HEK293T (cell line): ENCODE results near the gene HAP1.

Source experiments
- ARNT ChIP-seq: fragments of 450-650 bp; IDR thresholded peaks from 2 replicates; pipeline ENCODE4 v1.6.1; 2017; ENCODE audit warnings: mild to moderate bottlenecking
- ELF4 ChIP-seq: fragments of 450-650 bp; IDR thresholded peaks from 2 replicates; pipeline ENCODE4 v1.6.1; 2017; ENCODE audit warnings: antibody characterized with exemption
- FOXA1 ChIP-seq: fragments of 450-650 bp; IDR thresholded peaks from 2 replicates; pipeline ENCODE4 v1.6.1; 2016; ENCODE audit warnings: mild to moderate bottlenecking
- FOXK2 ChIP-seq: fragments of 450-650 bp; IDR thresholded peaks from 2 replicates; pipeline ENCODE4 v1.6.1; 2016; ENCODE audit warnings: mild to moderate bottlenecking
- FOXM1 ChIP-seq: fragments of 450-650 bp; IDR thresholded peaks from 2 replicates; pipeline ENCODE4 v1.6.1; 2017; ENCODE audit warnings: mild to moderate bottlenecking, borderline replicate concordance
- HDGF ChIP-seq: fragments of 450-650 bp; IDR thresholded peaks from 2 replicates; pipeline ENCODE4 v1.6.1; 2017; ENCODE audit warnings: antibody characterized with exemption, borderline replicate concordance
- L3MBTL2 ChIP-seq: fragments of 450-650 bp; conservative IDR thresholded peaks from 2 replicates; pipeline ENCODE4 v1.6.1; 2016; ENCODE audit warnings: mild to moderate bottlenecking
- LEF1 ChIP-seq: fragments of 450-650 bp; IDR thresholded peaks from 2 replicates; pipeline ENCODE4 v1.6.1; 2017; ENCODE audit warnings: mild to moderate bottlenecking, borderline replicate concordance
- NFRKB ChIP-seq: fragments of 450-650 bp; IDR thresholded peaks from 2 replicates; pipeline ENCODE4 v1.6.1; 2016; ENCODE audit warnings: mild to moderate bottlenecking, moderate library complexity
- PKNOX1 ChIP-seq: fragments of 450-650 bp; IDR thresholded peaks from 2 replicates; pipeline ENCODE4 v1.6.1; 2016
- SP1 ChIP-seq: fragments of 450-650 bp; IDR thresholded peaks from 2 replicates; pipeline ENCODE4 v1.6.1; 2017
- SUZ12 ChIP-seq: fragments of 450-650 bp; IDR thresholded peaks from 2 replicates; pipeline ENCODE4 v1.6.1; 2016; ENCODE audit warnings: mild to moderate bottlenecking
- TARDBP ChIP-seq: fragments of 450-650 bp; IDR thresholded peaks from 2 replicates; pipeline ENCODE4 v1.6.1; 2016

- TF ChIP-seq NFRKB (no peak), FOXM1 (no peak), LEF1 (no peak), ARNT (no peak), SUZ12 (no peak), HDGF (no peak), SP1 (no peak), TARDBP (no peak), PKNOX1 (no peak), FOXA1 (no peak), FOXK2 (no peak), ELF4 (no peak), L3MBTL2 (no peak)
Observed at GRCh38 chr17:41678907-41679739, 55.3 kb downstream of the HAP1 start.
